ENCODE measurements around the gene TEDC1. TPM values are rescaled to one million over a fixed set of nuclear protein-coding genes. Genes with fewer than 3 reads are reported as not detected.

The TEDC1 gene, protein sequence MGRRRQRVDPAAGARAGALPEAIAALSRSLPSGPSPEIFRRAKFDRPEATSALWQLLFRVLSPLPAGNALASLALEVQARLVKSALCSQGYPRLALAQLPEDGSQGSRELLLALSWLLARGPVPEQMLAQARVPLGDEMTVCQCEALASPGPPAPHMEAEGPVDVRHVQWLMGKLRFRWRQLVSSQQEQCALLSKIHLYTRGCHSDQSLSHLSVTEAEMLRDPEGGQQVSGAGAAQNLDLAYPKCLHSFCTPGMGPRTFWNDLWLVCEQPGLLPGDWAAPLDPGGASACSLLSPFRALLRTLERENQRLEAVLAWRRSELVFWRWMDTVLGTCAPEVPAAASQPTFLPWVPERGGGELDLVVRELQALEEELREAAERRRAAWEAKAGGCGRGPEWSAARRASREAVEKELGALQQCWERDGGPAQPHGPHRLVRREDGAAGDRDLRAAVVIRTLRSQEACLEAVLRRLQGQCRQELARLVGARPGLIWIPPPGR
- total RNA-seq (2022; extraction: Qiagen RNA extraction), result 27.2 to 52.6 TPM (median 49.1 TPM) in 5 replicates

GRCh38 chr14:105490572-105491365, at the start of gene TEDC1:
Gene TEDC1, plus strand, starts transcription at chr14:105491246. Its CDS starts 130 bp downstream, at chr14:105491376.

DNA sequence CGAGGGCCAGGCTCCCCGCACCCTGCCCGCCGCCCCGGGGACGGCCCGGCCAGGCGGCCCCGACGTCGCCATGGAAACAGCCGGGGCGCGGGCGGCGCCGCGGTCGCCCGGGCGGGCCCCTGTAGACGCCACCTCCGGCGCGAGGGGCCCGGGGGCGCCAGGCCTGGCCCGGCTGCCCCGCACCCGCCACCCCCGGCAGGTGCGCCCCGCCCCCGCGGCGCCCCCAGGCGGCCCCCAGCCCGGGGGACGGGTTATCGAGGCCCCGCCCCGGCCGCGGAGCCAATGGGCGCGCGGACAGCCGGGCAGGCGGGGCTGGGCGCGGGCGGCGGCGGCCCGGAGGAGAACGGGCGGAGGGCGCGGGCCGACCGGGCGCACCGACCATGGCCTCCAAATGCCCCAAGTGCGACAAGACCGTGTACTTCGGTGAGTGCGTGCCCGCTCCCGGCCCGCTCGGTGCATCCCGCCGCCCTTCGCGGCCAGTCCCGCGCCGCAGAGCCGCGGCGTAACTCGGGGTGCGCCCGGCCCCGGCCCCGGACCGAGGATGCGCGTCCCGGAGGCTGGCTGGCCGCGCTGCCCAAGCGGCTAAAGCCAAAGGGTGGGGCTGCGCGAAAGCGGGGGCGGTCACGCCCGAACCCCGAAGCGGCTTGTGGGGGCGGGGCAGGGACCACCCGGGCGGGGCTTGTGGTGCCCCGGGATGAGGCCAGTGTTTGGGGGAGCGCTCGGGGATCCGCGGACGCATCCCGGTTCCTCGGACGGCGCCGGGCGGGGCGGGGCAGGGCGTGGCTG, 16.4 kb upstream of the TEDC1 start, which contains the start of gene CRIP2:
CRIP2 (plus strand) TSS at position 339 of the 786 bp plus-strand sequence; CDS start at position 381, 42 bp downstream.

GRCh38 chr14:105486163-105486973, 4.7 kb upstream of the TEDC1 start, which contains the start of gene CRIP1:
Gene CRIP1, plus strand, starts transcription at chr14:105486886. Its CDS starts 374 bp downstream, at chr14:105487260.

GRCh38 chr14:105525861-105526775, 35.1 kb downstream of the TEDC1 start, which contains the start of gene TMEM121:
Gene TMEM121, plus strand, starts transcription at chr14:105526583. Its CDS starts 2,252 bp downstream, at chr14:105528835.

Other genes with a start within 250 kb of the TEDC1 start
- gene BTBD6, start 242.7 kb upstream of the TEDC1 start, total RNA-seq (2022; extraction: Qiagen RNA extraction), result 30.3 to 44.9 TPM (median 41.8 TPM) in 5 replicates
- gene BRF1, start 190.2 kb upstream of the TEDC1 start, total RNA-seq (2022; extraction: Qiagen RNA extraction), result 24.5 to 29.9 TPM (median 29.6 TPM) in 5 replicates
- 20.5 to 31.2 TPM (median 28.6 TPM) in 5 replicates for gene PACS2, start 176.5 kb upstream of the TEDC1 start, total RNA-seq (2022; extraction: Qiagen RNA extraction)
- 0.15 to 0.75 TPM (median 0.53 TPM) in 5 replicates for gene TEX22, start 92.7 kb upstream of the TEDC1 start, total RNA-seq (2022; extraction: Qiagen RNA extraction)
- 56.8 to 96.1 TPM (median 85.8 TPM) in 5 replicates for gene MTA1, start 71.4 kb upstream of the TEDC1 start, total RNA-seq (2022; extraction: Qiagen RNA extraction)
- gene CRIP2, start 16.4 kb upstream of the TEDC1 start, total RNA-seq (2022; extraction: Qiagen RNA extraction), result 94.2 to 194 TPM (median 175 TPM) in 5 replicates
- 1,711 to 1,965 TPM (median 1,885 TPM) in 5 replicates for gene CRIP1, start 4.4 kb upstream of the TEDC1 start, total RNA-seq (2022; extraction: Qiagen RNA extraction)
- 4.2 to 10.9 TPM (median 10.4 TPM) in 5 replicates for gene TMEM121, start 35.3 kb downstream of the TEDC1 start, total RNA-seq (2022; extraction: Qiagen RNA extraction)